ENCODE measurements around the gene CSF3. TPM values are rescaled to one million over a fixed set of nuclear protein-coding genes. Genes with fewer than 3 reads are reported as not detected.

The CSF3 gene
- total RNA-seq, 2 experiments from 2014 or later: not detected

DNA sequence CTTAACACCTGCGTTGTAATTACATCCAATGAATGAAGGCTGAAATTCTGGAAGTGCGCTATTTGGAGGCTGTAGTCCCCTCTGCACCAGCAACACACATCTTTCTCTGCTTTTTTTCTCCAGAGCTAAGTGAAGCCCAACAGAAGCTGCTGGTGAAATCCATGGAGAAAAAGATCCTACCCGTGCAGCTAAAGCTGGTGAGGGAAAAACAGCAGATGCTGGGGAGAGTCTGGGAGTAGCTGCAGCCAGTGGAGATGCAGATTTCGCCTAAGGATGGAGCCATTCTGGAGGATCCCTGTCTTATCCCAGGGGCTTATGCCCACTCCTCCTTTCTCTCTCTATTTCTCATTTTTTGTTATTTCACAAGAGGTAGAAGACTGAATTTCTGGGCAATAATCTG, 39.4 kb upstream of the CSF3 start:
- Mint-ChIP-seq H3K27ac (no peak overlapping the region), H3K36me3 (ENCODE audit: low read depth) (peaks cover 7% of the 10 kb centered on the region), H3K9me3 (no peaks in the 10 kb centered on the region), H3K4me1 (ENCODE audit: low read depth) (peaks cover 12% of the 10 kb centered on the region), H3K27me3 (peaks cover 23% of the 10 kb centered on the region), H3K4me3 (no peak overlapping the region)
- intact Hi-C loops (cut with DNase I, micrococcal nuclease): loop anchor here in 1 of 2 experiments (1.0 to 5.0 kb wide), 2 partner anchors 14 to 354 kb away; no protein-coding TSS in a partner anchor
- DNase-seq: no peak
- peaks cover 9% of the 10 kb centered on the region for H3K4me1 ChIP-seq (ENCODE audit: insufficient read depth, low read length)
- H3K36me3 ChIP-seq (ENCODE audit: insufficient read depth, low read length): no peaks in the 10 kb centered on the region
- no peaks in the 10 kb centered on the region for H3K9me3 ChIP-seq (ENCODE audit: control insufficient read depth in 1 of 2, insufficient read depth in 1 of 2, low read length in 2 of 2)
- TF ChIP-seq, protein P1, sequence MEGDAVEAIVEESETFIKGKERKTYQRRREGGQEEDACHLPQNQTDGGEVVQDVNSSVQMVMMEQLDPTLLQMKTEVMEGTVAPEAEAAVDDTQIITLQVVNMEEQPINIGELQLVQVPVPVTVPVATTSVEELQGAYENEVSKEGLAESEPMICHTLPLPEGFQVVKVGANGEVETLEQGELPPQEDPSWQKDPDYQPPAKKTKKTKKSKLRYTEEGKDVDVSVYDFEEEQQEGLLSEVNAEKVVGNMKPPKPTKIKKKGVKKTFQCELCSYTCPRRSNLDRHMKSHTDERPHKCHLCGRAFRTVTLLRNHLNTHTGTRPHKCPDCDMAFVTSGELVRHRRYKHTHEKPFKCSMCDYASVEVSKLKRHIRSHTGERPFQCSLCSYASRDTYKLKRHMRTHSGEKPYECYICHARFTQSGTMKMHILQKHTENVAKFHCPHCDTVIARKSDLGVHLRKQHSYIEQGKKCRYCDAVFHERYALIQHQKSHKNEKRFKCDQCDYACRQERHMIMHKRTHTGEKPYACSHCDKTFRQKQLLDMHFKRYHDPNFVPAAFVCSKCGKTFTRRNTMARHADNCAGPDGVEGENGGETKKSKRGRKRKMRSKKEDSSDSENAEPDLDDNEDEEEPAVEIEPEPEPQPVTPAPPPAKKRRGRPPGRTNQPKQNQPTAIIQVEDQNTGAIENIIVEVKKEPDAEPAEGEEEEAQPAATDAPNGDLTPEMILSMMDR (IDR thresholded peaks at IDR 0.05): no peak
- ChIA-PET POLR2A (interaction anchor here (1.1 kb wide), 1 partner anchor 17 kb away, joined by 3 read pairs; no protein-coding TSS in a partner anchor), CTCF (interaction anchor here (1.0 kb wide), 1 partner anchor 17 kb away, joined by 4 read pairs; no protein-coding TSS in a partner anchor)
- H3K27me3 ChIP-seq (ENCODE audit: control insufficient read depth in 1 of 2, insufficient read depth in 2 of 2, low read length in 2 of 2): peaks cover 0 to 2% of the 10 kb centered on the region in 2 experiments
- no peak overlapping the region for H3K27ac ChIP-seq (ENCODE audit: low read depth in 1 of 2, low read length in 2 of 2)
- no peak for ATAC-seq (ENCODE audit: poor library complexity)
- no peak overlapping the region for H3K4me3 ChIP-seq (ENCODE audit: low read length)

DNA sequence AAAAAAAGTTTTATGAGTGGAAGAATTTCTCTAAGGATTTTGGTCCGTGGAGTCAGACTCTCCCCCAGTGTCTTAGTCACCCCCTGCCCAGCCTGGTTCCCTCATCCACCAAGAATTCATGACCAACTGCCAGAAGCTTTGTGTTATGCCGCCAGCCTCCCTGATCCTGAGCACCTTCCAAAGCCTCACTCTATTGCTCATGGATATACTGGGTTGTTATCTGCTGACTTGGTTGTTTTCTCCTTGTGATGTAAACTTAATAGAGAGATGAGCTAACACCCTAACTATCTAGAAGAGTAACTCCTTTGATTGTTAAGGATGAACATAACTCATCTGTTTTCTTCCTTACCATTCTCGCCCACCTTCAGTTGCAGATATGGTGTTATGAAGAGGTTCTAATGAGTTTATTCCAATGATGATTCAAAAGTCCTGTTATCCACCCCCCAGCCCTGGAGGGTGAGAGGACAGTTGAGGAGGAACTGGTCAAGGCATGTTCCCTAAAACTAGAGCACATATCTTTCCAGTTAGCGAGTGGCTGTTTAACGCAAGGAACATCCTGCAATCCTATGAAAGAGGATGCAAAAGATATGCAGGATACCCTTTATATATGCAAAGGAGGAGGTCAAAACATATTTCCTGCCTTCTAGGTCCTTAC, 36.1 kb upstream of the CSF3 start:
- CTCF ChIA-PET: interaction anchor here (0.5 to 4.9 kb wide), 6 partner anchors 21 to 790 kb away, joined by 3 to 55 read pairs (median 4); no protein-coding TSS in a partner anchor
- Histone ChIP-seq H3K4me3 (ENCODE audit: low read length) (no peak overlapping the region), H3K36me3 (ENCODE audit: insufficient read depth, low read length) (peaks cover 4% of the 10 kb centered on the region), H3K27ac (ENCODE audit: low read depth in 1 of 2, low read length in 2 of 2) (no peak overlapping the region), H3K9me3 (ENCODE audit: control insufficient read depth in 1 of 2, insufficient read depth in 1 of 2, low read length in 2 of 2) (no peaks in the 10 kb centered on the region), H3K27me3 (ENCODE audit: control insufficient read depth in 1 of 2, insufficient read depth in 2 of 2, low read length in 2 of 2) (peaks cover 0 to 2% of the 10 kb centered on the region in 2 experiments), H3K4me1 (ENCODE audit: insufficient read depth, low read length) (peaks cover 25% of the 10 kb centered on the region)
- TF ChIP-seq, protein P1 (IDR thresholded peaks at IDR 0.05): no peak
- intact Hi-C loops (cut with DNase I, micrococcal nuclease): loop anchor here in 1 of 2 experiments (5.0 kb wide), 1 partner anchor 357 kb away; no protein-coding TSS in a partner anchor
- peaks cover 31% of the 10 kb centered on the region for H3K36me3 Mint-ChIP-seq (ENCODE audit: low read depth)
- ATAC-seq (ENCODE audit: poor library complexity): no peak
- no peak for DNase-seq
- peak overlapping the region; percentile 7 for H3K4me3 Mint-ChIP-seq
- H3K27me3 Mint-ChIP-seq: peaks cover 2% of the 10 kb centered on the region
- POLR2A ChIA-PET: interaction anchor here (1.5 to 2.0 kb wide), 5 partner anchors 20 to 160 kb away, joined by 6 to 34 read pairs (median 9); partner anchors contain the start of genes LRRC3C, NR1D1 and ORMDL3
- peaks cover 36% of the 10 kb centered on the region for H3K4me1 Mint-ChIP-seq (ENCODE audit: low read depth)
- H3K9me3 Mint-ChIP-seq: no peaks in the 10 kb centered on the region
- no peak overlapping the region for H3K27ac Mint-ChIP-seq

DNA sequence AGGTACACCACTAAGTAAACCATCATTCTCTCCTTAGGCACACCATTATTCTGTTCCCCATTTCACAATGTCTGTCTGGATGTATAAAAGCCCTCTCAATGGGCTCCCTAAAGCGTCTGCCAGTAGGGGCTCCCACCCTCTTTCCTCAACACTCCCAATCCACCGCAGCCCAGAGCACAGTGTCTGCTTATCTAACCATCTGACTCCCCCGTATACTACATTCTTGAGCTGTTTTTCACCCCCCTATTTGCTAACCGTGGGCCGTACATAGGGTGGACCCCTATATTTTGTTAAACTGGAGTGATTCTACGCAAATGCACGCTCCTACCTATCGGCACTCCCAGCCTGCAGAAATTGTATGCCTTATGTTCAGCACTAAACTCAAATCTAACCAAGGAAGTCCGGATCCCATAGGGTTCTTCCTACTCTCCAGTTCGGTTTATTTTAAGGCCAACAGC, 35.3 kb upstream of the CSF3 start:
- H3K4me3 Mint-ChIP-seq: peak overlapping the region; percentile 89
- Histone ChIP-seq H3K9me3 (ENCODE audit: control insufficient read depth in 1 of 2, insufficient read depth in 1 of 2, low read length in 2 of 2) (no peaks in the 10 kb centered on the region), H3K4me3 (ENCODE audit: low read length) (peak overlapping the region; percentile 96), H3K27ac (ENCODE audit: low read depth in 1 of 2, low read length in 2 of 2) (peak overlapping the region; percentile 67 to 69), H3K36me3 (ENCODE audit: insufficient read depth, low read length) (peaks cover 12% of the 10 kb centered on the region), H3K4me1 (ENCODE audit: insufficient read depth, low read length) (peaks cover 25% of the 10 kb centered on the region), H3K27me3 (ENCODE audit: control insufficient read depth in 1 of 2, insufficient read depth in 2 of 2, low read length in 2 of 2) (no peaks in the 10 kb centered on the region)
- ChIA-PET CTCF (interaction anchor here (0.5 to 4.9 kb wide), 13 partner anchors 11 to 358 kb away, joined by 3 to 55 read pairs (median 6); partner anchors contain the start of genes GSDMA, MIEN1 and WIPF2), POLR2A (interaction anchor here (0.6 to 3.1 kb wide), 45 partner anchors 11 to 1181 kb away, joined by 3 to 46 read pairs (median 5); partner anchors contain the start of genes CASC3, CDK12, GSDMA and IKZF3)
- TF ChIP-seq, protein P1 (IDR thresholded peaks at IDR 0.05): no peak
- peak; percentile 12 for ATAC-seq (ENCODE audit: poor library complexity)
- peak in 5 of 14 experiments; percentile 4 to 62 (median 7) for DNase-seq
- peaks cover 36% of the 10 kb centered on the region for H3K4me1 Mint-ChIP-seq (ENCODE audit: low read depth)
- H3K27ac Mint-ChIP-seq: peak overlapping the region; percentile 95
- peaks cover 39% of the 10 kb centered on the region for H3K36me3 Mint-ChIP-seq (ENCODE audit: low read depth)
- no peaks in the 10 kb centered on the region for H3K27me3 Mint-ChIP-seq
- intact Hi-C loops (cut with DNase I, micrococcal nuclease): loop anchor here (1.0 to 10.0 kb wide), 13 partner anchors 16 to 435 kb away; partner anchors contain the start of genes LRRC3C (in 2 of the 2), ORMDL3 (in 2 of the 2) and STARD3 (in 1 of the 2)
- H3K9me3 Mint-ChIP-seq: no peaks in the 10 kb centered on the region
